ENCODE results near the gene TCF3.

- TF ChIP-seq CTCF (IDR thresholded peaks at IDR 0.05; ENCODE audit: borderline replicate concordance, extremely low read depth, low read length, poor library complexity, severe bottlenecking) (no peak), EZH2 (IDR thresholded peaks at IDR 0.05; ENCODE audit: borderline replicate concordance, low read depth, low read length, severe bottlenecking) (no peak)
Measured at GRCh38 chr19:1668048-1668485, 15.7 kb upstream of the TCF3 start.
